Ishikawa (cell line): ENCODE measurements around the gene KCNQ1.

Experiments used
- CEBPB ChIP-seq: IDR thresholded peaks from 2 replicates; pipeline ENCODE4 v1.6.1; 2012
- CREB1 ChIP-seq: IDR thresholded peaks from 2 replicates; pipeline ENCODE4 v1.6.1; 2012; ENCODE audit warnings: low read depth
- EGR1 ChIP-seq: IDR thresholded peaks from 2 replicates; pipeline ENCODE4 v1.6.1; 2012
- EP300 ChIP-seq: IDR thresholded peaks from 2 replicates; pipeline ENCODE4 v1.6.1; 2012; ENCODE audit warnings: borderline replicate concordance
- FOXM1 ChIP-seq: IDR thresholded peaks from 2 replicates; pipeline ENCODE4 v1.6.1; 2012; ENCODE audit warnings: low read depth, borderline replicate concordance
- NFIC ChIP-seq: IDR thresholded peaks from 2 replicates; pipeline ENCODE4 v1.6.1; 2012
- RAD21 ChIP-seq: IDR thresholded peaks from 2 replicates; pipeline ENCODE4 v1.6.1; 2012; ENCODE audit warnings: low read depth
- TAF1 ChIP-seq: IDR thresholded peaks from 2 replicates; pipeline ENCODE4 v1.6.1; 2012; ENCODE audit warnings: low read depth, mild to moderate bottlenecking
- TCF12 ChIP-seq: IDR thresholded peaks from 2 replicates; pipeline ENCODE4 v1.6.1; 2012; ENCODE audit warnings: low read depth
- TEAD4 ChIP-seq: IDR thresholded peaks from 2 replicates; pipeline ENCODE4 v1.6.1; 2012
- YY1 ChIP-seq: IDR thresholded peaks from 2 replicates; pipeline ENCODE4 v1.6.1; 2012; ENCODE audit warnings: low read depth
- ZBTB7A ChIP-seq: IDR thresholded peaks from 2 replicates; pipeline ENCODE4 v1.6.1; 2012; ENCODE audit warnings: low read depth
- TF ChIP-seq, protein P1 (sequence below): IDR thresholded peaks from 2 replicates; pipeline ENCODE4 v1.6.1; 2012; ENCODE audit warnings: low read depth, mild to moderate bottlenecking
- TF ChIP-seq, protein P2 (sequence below): IDR thresholded peaks from 2 replicates; pipeline ENCODE4 v1.6.1; 2012
- TF ChIP-seq, protein P3 (sequence below): IDR thresholded peaks from 2 replicates; pipeline ENCODE4 v1.6.1; 2012

Gene KCNQ1

DNA sequence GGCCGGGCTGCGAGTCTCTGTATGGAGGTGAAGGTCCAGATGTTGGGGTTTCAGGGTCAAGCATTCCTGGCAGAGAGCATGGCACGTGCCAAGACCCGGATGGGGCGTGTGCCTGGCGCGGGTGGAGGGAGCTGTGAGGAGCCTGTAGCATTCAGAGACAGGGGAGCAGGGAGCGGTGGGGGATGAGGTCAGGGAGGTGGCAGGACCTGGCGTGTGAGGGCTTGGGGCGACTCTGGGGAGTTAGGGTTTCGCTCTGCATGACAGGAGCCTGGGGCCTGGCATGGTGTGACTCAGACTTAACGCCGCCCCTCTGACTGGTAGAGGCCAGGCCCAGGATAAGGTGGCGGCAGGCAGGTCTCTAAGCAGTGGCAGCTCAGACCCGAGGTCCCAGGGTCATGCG, 103.0 kb downstream of the KCNQ1 start:
- no peak for TF ChIP-seq ZBTB7A
- TF ChIP-seq YY1, result no peak
- no peak for TF ChIP-seq FOXM1
- TF ChIP-seq EGR1, result no peak
- no peak for TF ChIP-seq RAD21
- no peak for TF ChIP-seq CEBPB
- no peak for TF ChIP-seq CREB1
- TF ChIP-seq TEAD4, result no peak
- TF ChIP-seq TAF1, result no peak
- TF ChIP-seq NFIC, result no peak

DNA sequence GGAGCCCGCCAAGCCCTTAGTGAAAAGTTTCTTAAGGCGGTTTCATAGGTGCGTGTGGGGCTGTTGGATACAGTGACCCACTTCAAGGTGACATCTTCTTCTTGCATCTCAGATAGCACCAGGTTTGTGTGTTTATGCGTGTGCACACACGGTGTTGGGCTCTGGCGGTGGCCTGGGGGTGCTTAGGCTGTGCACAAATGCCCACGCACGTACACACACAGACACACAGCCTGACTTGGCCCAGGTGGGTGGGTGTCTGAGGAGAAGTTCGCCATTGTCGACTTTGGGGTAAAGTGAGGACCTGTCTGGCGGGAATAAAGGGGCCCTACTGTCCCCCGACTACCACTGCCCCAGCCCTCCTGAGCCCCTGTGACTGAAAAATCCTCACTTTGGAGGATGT, 103.8 kb downstream of the KCNQ1 start:
- TF ChIP-seq RAD21 (no peak), TCF12 (no peak), NFIC (no peak), EGR1 (no peak), FOXM1 (no peak), CREB1 (no peak), YY1 (no peak)

DNA sequence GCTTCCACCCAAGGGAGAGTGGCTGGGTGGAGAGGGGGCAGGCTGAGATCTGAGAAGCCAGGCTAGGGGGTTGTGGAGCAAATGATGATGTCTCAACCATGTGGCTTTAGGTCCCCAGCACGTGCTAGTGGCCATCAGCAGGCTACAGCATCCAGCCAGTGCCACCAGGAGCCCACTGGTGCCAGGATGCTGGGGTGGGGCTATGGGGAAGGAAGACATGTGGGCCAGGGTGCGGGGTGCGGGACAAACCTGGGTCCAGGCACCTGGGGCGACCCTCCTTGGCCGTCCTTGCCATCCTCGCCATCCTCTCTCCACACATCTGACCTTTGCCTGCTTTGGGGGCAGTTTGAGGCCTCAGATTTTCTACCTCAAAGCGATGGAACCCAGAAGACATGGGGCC, 104.3 kb downstream of the KCNQ1 start:
- TF ChIP-seq TCF12 (no peak), EGR1 (no peak), EP300 (no peak), TAF1 (no peak), RAD21 (no peak), CREB1 (no peak), CEBPB (no peak), NFIC (no peak), ZBTB7A (no peak), TEAD4 (no peak), FOXM1 (no peak), YY1 (no peak)
- TF ChIP-seq, protein P1, sequence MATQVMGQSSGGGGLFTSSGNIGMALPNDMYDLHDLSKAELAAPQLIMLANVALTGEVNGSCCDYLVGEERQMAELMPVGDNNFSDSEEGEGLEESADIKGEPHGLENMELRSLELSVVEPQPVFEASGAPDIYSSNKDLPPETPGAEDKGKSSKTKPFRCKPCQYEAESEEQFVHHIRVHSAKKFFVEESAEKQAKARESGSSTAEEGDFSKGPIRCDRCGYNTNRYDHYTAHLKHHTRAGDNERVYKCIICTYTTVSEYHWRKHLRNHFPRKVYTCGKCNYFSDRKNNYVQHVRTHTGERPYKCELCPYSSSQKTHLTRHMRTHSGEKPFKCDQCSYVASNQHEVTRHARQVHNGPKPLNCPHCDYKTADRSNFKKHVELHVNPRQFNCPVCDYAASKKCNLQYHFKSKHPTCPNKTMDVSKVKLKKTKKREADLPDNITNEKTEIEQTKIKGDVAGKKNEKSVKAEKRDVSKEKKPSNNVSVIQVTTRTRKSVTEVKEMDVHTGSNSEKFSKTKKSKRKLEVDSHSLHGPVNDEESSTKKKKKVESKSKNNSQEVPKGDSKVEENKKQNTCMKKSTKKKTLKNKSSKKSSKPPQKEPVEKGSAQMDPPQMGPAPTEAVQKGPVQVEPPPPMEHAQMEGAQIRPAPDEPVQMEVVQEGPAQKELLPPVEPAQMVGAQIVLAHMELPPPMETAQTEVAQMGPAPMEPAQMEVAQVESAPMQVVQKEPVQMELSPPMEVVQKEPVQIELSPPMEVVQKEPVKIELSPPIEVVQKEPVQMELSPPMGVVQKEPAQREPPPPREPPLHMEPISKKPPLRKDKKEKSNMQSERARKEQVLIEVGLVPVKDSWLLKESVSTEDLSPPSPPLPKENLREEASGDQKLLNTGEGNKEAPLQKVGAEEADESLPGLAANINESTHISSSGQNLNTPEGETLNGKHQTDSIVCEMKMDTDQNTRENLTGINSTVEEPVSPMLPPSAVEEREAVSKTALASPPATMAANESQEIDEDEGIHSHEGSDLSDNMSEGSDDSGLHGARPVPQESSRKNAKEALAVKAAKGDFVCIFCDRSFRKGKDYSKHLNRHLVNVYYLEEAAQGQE, result no peak
- TF ChIP-seq, protein P2, sequence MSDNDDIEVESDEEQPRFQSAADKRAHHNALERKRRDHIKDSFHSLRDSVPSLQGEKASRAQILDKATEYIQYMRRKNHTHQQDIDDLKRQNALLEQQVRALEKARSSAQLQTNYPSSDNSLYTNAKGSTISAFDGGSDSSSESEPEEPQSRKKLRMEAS, result no peak
- TF ChIP-seq, protein P3, sequence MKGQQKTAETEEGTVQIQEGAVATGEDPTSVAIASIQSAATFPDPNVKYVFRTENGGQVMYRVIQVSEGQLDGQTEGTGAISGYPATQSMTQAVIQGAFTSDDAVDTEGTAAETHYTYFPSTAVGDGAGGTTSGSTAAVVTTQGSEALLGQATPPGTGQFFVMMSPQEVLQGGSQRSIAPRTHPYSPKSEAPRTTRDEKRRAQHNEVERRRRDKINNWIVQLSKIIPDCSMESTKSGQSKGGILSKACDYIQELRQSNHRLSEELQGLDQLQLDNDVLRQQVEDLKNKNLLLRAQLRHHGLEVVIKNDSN, result no peak

DNA sequence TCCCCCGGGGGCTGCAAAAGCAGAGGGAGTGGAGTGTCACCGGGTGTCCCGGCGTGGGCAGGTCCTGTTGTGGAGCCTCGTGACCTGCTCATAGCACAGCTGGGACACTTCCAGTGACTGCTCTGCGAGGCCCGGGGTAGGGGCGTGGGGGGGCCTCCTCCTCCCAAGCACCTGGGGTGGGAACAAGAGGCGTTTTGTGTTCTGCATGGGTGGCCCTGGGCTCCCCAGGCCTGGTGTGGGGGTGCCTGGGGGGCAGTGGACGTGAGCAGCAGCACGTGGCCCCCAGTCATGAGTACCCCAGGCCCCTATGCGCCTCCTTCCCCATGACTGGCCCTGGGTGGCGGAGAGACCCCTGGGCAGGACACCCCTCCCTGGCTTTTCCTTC, 104.7 kb downstream of the KCNQ1 start:
- TF ChIP-seq NFIC (no peak), EGR1 (no peak), FOXM1 (no peak), EP300 (no peak), TEAD4 (no peak), RAD21 (no peak), ZBTB7A (no peak), CREB1 (no peak), TCF12 (no peak), TAF1 (no peak), YY1 (no peak), CEBPB (no peak)
- TF ChIP-seq, protein P1, result no peak
- TF ChIP-seq, protein P3, result no peak
- TF ChIP-seq, protein P2, result no peak

DNA sequence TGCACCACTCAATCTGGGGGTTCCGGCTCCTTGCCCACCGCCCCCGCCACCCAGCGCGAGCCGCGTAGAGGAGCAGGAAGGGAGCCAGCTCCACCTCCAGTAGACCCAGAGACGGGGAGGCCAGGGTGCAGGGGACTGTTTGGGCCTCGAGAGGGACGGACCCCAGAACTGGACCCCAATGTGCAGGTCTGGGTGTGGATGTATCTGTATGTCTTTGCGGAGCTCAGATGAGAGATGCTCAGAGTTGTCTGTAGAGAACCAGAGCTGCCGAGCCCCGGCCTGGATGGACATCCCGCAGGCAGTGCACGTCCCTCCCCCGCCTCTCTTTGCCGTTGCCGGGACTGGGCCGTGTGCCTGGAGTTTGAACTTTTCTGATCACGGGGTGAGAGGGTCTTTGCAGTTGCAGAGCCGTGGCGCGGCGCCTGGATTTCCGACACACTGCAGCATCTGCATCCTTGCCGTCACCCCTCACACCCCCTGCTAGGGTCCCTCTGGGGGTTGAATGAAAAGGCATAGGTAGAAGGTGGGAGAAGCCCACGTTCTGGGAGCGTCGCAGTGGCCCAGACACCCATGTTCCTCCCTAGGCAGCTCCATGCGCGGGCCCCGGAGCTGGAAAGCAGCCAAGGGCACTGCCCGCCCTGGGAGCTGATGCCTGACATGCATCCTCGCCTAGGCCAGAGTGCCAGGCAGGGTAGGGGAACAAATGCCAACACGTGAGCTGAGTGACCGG, 105.2 kb downstream of the KCNQ1 start:
- TF ChIP-seq EGR1, result no peak
- no peak for TF ChIP-seq FOXM1

DNA sequence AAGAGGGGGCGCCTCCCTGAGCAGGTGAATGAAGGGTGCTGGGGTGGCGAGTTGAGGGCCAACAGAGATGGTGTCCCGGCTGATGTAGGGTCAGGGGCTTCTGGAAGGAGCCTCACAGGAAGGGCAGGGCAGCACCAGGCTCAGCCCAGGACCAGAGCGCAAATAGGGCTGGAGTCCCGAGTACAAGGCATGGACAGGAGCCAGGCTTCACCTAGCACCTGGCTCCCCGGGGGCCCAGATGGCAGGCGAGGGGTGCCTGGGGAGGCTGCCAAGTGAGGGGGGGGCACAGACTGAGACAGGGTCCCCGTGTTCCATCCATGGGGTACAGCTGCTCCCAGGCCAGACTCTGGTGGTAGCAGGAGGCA, 105.8 kb downstream of the KCNQ1 start:
- TF ChIP-seq EGR1, result no peak

DNA sequence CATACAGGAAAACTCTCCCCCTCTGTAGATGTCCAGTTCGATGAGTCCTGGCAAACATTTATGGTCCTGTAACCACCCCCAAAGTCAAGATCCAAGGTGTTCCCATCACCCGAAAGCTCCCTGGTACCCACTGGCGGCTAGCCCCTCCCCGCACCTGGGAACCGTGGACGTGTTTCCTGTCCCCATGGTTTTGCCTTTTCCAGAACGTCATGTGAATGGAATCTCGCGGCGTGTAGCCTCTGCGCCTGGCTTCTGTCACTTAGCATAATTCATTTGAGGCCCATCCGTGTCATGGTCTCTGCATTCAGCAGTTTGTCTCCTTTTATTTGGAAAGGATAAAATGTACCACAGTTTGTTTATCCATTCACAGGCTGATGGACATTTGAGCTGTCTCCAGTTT, 106.3 kb downstream of the KCNQ1 start:
- TF ChIP-seq EGR1 (no peak), FOXM1 (no peak), CEBPB (no peak), TCF12 (no peak), ZBTB7A (no peak), CREB1 (no peak), TEAD4 (no peak), YY1 (no peak), RAD21 (no peak), TAF1 (no peak), EP300 (no peak)
- TF ChIP-seq, protein P3, result no peak
- TF ChIP-seq, protein P2, result no peak
- TF ChIP-seq, protein P1, result no peak
